ENCODE measurements around the gene C4BPB.
"Not testable (repeated sequence)": the region's sequence is repeated elsewhere in the genome, so short reads cannot be mapped to it uniquely, and the experiment has no call there.

Gene C4BPB, protein sequence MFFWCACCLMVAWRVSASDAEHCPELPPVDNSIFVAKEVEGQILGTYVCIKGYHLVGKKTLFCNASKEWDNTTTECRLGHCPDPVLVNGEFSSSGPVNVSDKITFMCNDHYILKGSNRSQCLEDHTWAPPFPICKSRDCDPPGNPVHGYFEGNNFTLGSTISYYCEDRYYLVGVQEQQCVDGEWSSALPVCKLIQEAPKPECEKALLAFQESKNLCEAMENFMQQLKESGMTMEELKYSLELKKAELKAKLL

DNA sequence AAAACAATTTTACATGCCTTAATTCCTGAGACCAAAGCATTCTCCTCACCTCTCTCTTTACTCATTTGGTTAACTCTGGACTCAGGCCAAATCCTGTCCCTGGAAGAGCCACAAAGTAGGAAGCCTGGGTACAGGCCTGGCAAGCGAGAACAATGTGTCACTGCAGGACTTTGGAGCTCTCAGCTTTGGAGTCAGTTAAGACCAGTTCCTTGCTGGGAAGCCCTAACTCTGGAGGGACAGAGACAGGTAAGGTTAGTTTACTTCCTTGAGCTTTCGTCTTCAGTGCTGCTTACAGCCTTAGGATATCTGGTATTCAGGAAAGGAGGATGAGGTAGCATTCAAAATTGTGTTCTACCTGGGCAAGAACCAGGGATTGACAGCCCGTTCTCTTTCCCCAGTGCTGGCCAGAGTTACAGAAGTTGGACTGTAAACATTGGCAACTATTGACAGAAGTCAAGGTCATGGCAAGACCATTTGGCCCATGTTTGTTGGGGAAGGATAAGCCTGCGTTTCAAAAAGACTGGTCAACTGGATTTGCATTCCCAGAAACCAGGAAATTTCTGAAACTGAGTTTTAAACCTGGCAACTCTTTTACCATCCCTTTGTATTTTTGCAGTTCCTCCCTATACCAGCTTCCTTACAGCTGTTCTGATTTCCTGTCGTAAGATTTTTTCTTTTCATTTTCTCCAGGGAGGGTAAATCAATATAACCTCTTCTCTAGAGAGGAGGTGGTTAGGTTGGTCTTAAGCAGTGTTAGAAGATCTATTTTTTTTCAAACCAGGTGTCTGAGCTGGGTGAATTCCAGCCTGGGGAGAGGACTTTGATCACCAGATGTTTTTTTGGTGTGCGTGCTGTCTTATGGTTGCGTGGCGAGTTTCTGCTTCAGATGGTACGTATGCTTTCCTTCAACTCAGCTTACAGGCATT lies at the start of gene C4BPB:
TSS of gene C4BPB (plus strand) at position 160 of the 926 bp plus-strand sequence. CDS start at position 832, 672 bp downstream.
- no peak for DNase-seq

DNA sequence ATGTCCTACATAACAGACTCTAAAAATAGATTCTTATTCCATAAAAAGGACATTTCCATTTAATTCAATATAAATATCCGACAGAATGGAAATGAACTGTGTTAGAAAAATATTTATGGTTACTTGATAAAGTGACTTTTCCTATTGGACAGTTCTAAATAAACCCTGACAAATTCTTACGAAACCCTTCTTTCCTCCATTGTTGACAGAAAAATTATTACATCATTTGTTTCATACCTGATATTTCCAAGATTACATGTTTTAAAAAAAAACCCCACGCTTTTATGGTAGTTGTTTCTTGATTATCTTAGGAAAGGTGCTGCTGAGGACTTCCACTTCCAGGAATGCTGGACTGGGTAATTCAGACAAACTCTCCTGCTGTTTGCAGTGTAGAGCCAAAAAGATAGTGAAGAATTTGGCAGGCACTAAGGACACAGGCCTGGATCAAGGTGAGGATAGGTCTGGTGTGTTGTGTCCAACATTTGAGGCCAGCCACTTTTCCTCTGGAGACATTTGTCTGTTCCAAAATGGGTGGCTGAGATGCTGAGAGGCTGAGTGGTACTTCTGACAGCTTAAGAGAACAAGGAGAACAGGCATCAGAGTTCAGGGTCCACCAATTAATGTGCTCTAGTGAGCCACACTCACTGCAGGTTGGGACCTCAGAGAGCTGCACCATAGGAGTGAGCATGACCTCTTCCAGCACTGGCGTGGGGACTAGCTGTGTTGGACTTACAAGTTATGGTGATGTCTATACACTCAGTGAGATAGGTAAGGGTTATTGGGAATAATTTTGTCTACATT lies 49.1 kb upstream of the C4BPB start:
- DNase-seq, result no peak

DNA sequence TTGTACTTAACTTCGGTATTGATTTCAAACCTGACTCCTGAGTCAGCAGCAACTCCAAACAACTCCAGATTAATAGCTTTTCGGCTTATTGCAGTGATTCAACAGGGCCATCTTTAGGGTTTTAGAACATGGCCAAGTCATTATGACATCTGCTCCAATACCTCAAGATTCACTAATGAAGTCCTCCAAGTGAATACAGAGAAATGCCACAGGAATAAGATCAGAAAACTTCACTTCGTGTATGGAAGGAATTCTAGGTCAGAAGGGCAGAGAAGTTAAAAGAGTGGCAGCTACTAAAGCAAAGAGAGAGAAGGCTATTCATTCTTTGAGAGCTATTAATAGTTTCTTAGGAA lies 48.5 kb upstream of the C4BPB start:
- DNase-seq, result no peak

DNA sequence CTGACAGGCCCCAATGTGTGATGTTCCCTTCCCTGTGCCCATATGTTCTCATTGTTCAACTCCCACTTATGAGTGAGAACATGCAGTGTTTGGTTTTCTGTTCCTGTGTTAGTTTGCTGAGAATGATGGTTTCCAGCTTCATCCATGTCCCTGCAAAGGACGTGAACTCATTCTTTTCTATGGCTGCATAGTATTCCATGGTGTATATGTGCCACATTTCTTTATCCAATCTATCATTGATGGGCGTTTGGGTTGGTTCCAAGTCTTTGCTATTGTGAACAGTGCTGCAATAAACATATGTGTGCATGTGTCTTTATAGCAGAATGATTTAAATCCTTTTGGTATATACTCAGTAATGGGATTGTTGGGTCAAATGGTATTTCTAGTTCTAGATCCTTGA lies 47.3 kb upstream of the C4BPB start:
- not testable (repeated sequence) for DNase-seq

DNA sequence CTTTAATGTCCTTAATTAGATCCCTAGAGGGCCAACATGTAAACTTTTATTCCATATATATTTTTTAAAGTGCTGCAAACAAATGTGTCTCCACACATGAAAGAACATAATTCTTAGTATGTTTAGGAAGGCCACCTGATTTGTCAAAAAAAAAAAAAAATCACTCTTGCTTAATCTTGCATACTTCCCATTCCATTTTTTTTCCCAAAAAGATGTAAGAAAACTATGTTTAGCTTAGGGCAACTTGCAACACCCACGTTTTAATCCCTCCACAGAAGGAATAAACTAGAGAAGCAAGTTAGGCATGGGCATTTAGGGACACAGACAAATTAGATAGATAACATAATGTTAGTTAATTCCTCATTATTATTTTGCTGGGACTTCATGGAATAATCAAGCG lies 43.2 kb upstream of the C4BPB start:
- no peak for DNase-seq

DNA sequence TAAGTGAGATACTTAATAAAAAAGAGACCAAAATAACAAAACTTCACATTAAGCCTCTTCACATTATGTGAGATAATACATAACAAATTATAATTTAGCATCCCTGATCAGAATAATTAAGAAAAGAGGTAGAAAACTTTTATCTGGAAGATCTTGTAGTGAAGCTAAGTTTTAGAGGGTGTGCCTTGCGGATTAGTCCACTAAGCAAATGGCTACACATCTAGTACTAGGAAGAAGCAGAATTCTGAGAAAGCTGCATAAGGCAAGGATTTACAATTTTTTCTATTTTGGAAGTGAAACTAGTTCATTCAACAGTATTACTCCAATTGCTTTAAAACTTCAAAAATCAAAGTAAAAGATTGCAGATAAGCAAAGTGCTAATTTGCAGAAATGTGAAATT lies 41.2 kb upstream of the C4BPB start:
- no peak for DNase-seq

DNA sequence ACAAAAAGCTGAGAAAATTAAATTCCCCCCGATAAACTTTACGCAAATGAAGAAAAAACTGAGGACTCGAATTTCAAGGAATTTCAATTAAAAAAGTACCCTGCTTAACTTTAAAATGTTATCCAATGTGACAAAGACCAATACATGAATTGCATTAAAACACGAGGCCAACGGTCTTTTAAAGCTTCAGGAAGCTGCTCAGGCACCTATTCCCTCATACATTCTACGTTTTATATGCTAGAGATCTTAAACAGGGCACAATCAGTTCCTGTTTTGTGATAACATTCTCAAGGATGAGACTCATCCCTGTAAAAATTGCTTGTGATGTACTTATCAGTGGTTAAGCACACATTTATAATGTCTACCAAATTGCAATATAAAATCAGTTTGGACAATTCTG lies 40.6 kb upstream of the C4BPB start:
- no peak for DNase-seq

DNA sequence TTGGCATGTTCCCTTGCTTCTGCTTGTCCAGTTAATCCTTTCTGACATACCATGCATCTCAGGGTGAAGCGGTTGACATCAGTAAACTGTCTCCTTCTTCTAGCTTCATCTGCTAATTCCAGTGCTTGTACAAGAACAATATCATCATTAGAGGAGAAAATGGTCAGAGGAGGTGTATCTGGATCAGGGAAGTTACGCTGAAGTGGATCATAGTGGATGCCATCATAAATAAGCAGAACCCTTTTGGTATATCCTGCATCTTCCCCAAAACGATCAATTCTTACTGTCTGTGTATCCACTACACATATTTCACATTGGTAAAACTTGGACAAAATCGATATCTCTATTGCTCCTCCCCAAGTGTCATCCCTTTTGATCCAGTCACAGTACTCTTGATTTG lies 39.6 kb upstream of the C4BPB start:
- DNase-seq, result no peak

DNA sequence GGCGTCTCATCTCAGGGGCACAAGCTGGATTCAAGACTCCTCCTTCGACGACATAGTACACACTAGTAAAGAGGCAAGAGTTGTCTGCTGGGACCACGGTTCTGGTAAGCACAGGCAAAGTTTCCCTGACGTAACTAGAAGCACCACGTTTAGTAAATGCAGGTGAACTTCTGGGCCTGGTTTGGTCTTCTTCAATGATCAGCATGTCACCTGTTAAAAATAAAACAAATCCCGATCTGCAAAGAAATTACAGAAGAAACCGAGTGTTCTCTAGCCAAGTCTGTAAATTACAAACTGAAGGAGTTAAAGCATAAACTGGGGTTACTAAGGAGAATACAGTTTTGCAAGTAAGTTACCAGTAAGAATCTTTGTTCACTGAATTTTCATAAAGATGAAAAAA lies 39.1 kb upstream of the C4BPB start:
- no peak for DNase-seq

DNA sequence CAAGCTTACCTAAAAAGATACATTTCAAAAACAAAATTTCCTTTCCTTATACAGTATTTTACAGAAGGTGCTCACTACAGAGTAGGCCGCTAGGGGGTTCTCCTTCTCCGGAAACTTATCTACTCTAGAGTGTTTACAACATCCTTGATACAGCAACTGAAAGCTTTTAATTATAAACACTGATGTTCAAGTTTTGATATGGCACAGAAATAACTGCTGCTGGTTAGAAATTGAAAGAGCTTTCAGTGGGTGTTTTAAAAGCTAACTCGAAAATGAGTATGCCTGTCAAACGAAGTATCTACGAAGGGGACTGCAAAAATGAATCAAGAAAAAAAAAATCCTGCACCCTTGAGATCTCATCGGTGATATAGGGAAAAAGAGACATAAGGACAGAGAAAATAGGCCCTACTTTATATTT lies 38.7 kb upstream of the C4BPB start:
- DNase-seq, result peak in 16 of 51 donors; percentile 8 to 59 (median 32)

DNA sequence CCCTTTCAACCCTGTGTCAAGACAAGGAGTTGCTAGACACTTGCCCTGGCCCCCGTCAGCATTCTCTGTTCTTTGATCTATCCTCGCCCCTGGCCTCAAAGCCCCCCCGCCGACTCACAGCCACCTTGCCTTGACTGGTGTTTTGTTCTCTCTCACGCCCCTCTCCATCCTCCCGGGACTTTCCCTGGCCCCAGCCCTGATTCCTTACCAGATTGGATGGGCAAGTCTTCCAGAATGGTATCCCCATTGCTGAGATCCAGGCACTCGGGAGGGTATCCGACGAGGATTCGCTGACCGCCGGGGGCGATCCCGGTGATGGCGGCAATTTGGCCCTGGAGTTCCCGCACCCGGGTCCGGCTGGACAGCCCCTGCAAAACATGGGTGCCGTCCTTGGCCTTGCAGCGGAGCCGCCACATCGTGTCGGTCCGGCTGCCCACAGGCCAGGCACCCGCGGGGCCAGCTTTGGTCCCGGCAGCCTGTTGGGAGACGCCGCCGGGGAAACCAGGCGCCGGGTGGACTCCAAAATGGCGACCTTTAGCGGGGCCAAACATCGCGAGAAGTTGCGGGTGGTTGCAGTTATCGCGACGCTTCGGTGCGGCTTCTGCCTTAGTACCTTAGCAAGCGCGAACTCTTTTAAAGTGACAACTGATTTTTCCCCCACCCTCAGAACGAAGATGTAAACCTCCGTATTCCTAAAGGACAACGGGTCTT lies 38.0 kb upstream of the C4BPB start:
- peak; percentile 27 to 92 (median 75) for DNase-seq

DNA sequence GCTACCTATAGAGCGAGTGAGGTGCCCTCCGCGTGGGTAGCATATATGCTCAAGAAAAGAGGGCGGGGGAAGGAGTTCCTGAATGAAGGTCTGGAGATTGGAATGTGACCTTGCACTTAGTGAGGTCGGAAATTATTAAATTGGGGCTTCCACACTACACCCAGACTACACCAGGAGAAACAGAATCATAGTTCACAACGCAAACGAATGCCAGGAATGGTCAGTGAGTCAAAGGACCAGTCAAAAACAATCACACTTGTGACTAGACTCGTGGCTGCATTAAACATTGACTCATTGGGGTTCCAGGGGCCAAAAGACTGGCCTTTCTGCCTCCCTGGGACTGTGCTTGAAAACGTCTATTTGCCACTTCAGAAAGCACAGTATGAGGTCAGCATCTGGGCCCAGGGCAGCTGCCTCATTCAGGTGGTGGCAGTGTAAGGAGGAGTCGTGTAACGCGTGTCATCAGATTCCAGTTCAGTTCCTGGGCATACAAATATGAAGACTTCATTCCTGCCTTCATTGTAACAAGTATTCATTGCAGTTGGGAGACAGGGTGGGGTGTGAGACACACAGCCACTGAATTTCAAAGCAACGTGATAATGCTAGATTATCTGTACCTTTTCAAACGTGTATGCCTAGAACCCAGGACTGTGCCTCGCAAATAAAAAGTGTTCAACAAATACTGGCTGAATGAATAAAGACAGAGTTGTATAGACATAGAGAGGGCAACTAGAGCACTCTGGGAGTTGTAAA lies 37.3 kb upstream of the C4BPB start, which contains the start of gene YOD1:
TSS of gene YOD1 (minus strand) at position 18 of the 753 bp plus-strand sequence. CDS start 178 bp downstream, outside the sequence.
- DNase-seq, result peak in 10 of 51 donors; percentile 37 to 65 (median 58)

DNA sequence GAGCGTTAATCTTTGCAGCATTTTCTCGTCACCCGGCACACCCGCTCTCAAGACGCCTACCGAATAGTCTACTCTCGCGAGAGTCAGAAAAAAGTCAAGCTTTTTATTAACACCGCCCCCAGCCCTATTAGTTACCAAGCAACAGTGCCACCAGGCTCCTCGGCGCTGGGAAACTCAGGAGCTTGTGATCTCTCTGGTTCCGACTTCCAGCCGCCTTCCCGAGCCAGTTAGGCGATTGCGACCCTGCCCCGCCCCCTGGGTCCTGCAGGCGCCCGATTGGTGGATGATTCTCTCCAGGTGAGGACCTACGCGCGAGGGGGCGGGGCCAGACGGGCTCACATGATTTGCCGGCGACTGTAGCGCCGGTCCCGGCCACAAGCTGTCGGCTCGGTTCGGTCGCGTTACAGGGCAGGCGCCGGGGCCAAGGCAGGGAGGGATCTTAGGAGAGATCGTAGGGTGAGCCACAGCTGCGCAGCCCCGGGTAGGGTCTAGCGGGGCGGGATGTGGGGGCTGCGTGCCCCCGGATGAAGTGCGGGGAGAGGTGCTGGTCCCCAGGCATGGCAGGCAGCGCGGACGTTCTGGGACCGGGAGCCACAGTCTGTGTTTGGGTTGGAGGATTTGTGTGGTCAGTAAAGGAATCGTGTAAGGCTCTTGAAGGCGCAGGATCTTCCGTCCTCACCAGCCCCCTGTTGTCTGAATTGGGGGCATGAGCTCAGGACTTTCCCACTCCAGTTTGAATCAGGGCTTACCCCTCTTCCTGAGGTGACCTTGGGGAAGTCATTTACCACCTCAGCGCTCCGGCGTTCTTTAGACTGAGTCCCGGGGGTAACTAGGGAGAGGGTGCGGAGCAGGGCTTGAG lies 35.5 kb upstream of the C4BPB start, which contains the start of gene PFKFB2:
TSS of gene PFKFB2 (plus strand) at position 365 of the 859 bp plus-strand sequence. CDS start 1,443 bp downstream, outside the sequence.
- DNase-seq, result peak; percentile 55 to 99 (median 95)

DNA sequence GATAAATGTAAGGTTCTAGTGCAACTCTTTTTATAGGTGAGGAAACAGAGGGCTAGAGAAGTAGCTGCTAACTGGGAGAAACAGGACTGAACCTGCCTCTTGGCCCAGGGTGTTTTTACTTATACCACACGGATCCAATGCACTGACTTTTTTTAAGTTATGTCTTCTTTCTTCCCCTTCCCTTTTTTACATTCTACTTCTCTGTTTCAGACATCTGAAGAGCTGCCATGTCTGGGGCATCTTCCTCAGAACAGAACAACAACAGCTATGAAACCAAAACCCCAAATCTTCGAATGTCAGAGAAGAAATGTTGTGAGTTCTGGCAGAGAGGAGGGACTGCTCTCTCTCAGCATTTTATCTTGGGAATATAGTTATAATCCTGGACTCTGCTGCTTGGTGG lies 34.2 kb upstream of the C4BPB start:
- DNase-seq, result peak in 1 of 51 donors; percentile 34

DNA sequence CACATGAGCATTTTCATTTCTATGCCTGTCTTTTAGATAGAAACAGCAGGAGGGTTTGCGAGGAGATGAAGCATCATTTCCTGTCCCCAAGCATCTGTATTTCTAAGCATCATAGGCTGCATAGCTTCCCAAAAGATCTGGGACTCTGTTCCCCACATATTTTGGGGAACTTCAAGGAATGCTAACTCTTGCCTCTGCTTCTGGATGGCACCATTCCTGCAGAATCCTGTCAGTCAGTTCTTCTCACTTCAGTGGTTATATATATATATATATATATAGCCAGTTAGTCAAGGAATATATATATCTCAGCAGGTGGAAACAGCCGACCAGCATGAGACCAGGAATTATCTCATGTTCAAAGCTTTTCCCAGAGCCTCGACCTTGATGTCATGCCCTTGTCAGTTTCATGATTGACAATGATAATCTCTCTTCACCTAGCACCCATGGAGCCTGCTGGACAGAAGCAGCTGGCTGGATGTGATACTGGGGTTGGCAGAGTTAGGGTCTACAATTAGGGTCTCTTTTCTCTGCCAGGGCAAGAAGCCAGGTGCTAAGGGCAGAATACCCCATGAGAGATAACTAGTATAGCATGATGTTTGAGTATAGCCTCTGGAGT lies 33.2 kb upstream of the C4BPB start:
- DNase-seq, result no peak

DNA sequence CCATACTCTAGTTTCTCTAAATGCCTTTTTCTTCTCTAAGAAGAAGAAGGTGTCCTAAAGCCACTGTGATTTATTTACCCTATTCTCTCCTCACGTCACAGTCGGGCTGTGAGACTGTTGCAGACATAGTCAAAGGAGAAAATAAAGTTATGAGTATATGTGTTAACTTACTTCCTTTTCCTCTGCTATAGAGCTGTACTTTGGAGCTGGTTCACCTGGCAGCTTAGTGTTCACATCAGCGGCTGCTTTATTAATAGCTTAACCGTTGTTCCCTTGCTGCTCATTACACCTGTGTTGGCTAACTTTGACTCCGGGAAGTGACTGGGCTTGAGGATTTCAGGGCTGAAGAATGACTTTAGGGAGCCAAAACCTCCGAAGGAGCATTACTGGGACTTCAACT lies 32.0 kb upstream of the C4BPB start:
- DNase-seq, result no peak

DNA sequence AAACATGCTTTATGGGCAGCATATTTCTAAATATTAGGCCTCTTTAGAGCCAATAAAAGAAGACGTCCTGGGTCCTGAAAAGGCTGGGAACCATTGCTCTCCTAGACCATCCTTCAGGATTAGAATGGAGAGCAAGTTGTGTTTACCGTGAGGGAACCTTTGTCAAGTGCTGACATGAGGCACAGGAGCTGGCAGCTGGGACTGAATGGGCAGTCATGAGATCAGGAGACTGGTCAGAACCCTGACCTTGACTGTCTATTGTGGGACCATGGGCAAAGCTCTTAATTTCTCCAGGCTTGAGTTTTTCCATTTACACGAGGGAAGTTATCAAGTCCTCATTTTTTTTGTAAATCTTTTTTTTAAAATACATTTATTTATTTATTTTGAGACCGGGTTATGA lies 30.4 kb upstream of the C4BPB start:
- no peak for DNase-seq

All from hypothalamus (tissue), 51 donors.